ENCODE data around the gene SFSWAP.
"Not testable (repeated sequence)": the region's sequence is repeated elsewhere in the genome, so short reads cannot be mapped to it uniquely, and the experiment has no call there.

SFSWAP gene

GRCh38 chr12:131710464-131711457, at the start of gene SFSWAP:
Gene SFSWAP (plus strand): TSS chr12:131711090. CDS start chr12:131711230, 140 bp downstream.
- peak; percentile 81 for DNase-seq

GRCh38 chr12:131661170-131661985, 49.5 kb upstream of the SFSWAP start:
- not testable (repeated sequence) for DNase-seq

- not testable (repeated sequence) for DNase-seq
These were observed 49.0 kb upstream of the SFSWAP start for GRCh38 chr12:131661986-131662288.

GRCh38 chr12:131662346-131662745, 48.5 kb upstream of the SFSWAP start:
- not testable (repeated sequence) for DNase-seq

- not testable (repeated sequence) for DNase-seq
These were observed 45.2 kb upstream of the SFSWAP start for GRCh38 chr12:131665666-131666065.

- DNase-seq, result not testable (repeated sequence)
These were observed 44.4 kb upstream of the SFSWAP start for GRCh38 chr12:131666486-131666885.

- DNase-seq, result not testable (repeated sequence)
These were observed 43.8 kb upstream of the SFSWAP start for GRCh38 chr12:131666978-131667601.

- DNase-seq, result no peak
These were observed 39.6 kb upstream of the SFSWAP start for GRCh38 chr12:131671276-131671675.

GRCh38 chr12:131671871-131672270, 39.0 kb upstream of the SFSWAP start:
- DNase-seq, result no peak

GRCh38 chr12:131672311-131672940, 38.5 kb upstream of the SFSWAP start:
- DNase-seq, result no peak

GRCh38 chr12:131672941-131673887, 37.7 kb upstream of the SFSWAP start:
- no peak for DNase-seq

- no peak for DNase-seq
These were observed 37.0 kb upstream of the SFSWAP start for GRCh38 chr12:131673888-131674257.

GRCh38 chr12:131674373-131674772, 36.5 kb upstream of the SFSWAP start:
- no peak for DNase-seq

GRCh38 chr12:131675126-131676080, 35.5 kb upstream of the SFSWAP start:
- no peak for DNase-seq

GRCh38 chr12:131676544-131676943, 34.3 kb upstream of the SFSWAP start:
- no peak for DNase-seq

- DNase-seq, result not testable (repeated sequence)
These were observed 33.8 kb upstream of the SFSWAP start for GRCh38 chr12:131677067-131677466.

GRCh38 chr12:131677699-131678098, 33.2 kb upstream of the SFSWAP start:
- DNase-seq, result no peak

GRCh38 chr12:131678389-131679181, 32.3 kb upstream of the SFSWAP start:
- not testable (repeated sequence) for DNase-seq

GRCh38 chr12:131679186-131679585, 31.7 kb upstream of the SFSWAP start:
- not testable (repeated sequence) for DNase-seq
